Subcutaneous adipose tissue (tissue), 4 donors: ENCODE results near the gene TFB1M. TPM values are rescaled to one million over a fixed set of nuclear protein-coding genes. Genes with fewer than 3 reads are reported as not detected.

Experiments
- total RNA-seq, 4 donors: library from RNA; depleted of rRNA; stranded (reverse); fragments of >200 nt; gene quantifications; one replicate each; pipeline ENCODE4 v1.1.0, GENCODE V29; 2016
- TF ChIP-seq, protein P1 (sequence below): fragments of 450-650 bp; IDR thresholded peaks from one replicate; pipeline ENCODE4 v1.5.1; 2016; ENCODE audit warnings: low read depth, mild to moderate bottlenecking, control low read depth, antibody characterized with exemption, moderate library complexity

The TFB1M gene
- total RNA-seq, 4 donors from 2014 or later: 8.6 to 12.6 (median 10.6) TPM

DNA sequence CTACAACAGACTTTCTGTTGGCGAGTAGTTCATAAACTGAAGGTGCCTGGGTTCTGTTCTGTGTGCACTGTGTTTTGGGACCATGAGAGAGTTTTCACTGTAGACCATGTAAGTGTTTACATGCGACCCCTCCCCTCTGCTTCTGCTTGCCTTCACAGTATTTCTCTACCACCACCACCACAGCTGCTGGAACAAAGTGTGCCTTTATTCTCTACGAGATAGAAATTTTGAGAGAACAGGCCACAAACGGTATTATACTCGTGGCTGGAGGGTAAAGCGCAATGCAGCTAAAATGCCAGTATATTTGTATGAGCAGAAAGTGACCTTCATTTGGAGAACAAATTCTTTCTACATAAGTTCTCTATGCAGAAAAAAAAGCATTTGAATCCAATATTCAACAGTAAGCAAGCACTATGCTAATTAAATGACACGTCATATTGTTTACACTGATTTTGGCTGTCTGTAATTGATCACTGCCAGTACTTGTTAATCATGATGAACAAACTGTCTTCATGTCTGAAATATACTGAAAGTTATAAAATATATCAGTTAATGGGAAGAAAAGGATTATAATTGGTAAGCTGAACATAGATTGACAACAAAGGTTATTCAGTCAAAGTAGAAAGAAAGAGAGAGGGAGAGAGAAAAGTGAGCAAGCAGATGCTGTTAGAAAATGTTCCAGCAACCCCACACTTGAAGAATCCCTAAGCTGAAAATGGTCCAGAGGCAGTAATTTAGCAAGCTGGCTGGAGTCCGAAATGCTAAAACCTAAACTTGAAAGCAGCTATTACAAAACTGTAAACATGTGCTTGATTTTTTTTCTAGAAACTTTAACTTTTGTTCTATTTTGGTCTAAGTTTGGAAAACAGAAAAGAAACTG is 41.7 kb downstream of the TFB1M start:
- TF ChIP-seq, protein P1, sequence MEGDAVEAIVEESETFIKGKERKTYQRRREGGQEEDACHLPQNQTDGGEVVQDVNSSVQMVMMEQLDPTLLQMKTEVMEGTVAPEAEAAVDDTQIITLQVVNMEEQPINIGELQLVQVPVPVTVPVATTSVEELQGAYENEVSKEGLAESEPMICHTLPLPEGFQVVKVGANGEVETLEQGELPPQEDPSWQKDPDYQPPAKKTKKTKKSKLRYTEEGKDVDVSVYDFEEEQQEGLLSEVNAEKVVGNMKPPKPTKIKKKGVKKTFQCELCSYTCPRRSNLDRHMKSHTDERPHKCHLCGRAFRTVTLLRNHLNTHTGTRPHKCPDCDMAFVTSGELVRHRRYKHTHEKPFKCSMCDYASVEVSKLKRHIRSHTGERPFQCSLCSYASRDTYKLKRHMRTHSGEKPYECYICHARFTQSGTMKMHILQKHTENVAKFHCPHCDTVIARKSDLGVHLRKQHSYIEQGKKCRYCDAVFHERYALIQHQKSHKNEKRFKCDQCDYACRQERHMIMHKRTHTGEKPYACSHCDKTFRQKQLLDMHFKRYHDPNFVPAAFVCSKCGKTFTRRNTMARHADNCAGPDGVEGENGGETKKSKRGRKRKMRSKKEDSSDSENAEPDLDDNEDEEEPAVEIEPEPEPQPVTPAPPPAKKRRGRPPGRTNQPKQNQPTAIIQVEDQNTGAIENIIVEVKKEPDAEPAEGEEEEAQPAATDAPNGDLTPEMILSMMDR: no peak

DNA sequence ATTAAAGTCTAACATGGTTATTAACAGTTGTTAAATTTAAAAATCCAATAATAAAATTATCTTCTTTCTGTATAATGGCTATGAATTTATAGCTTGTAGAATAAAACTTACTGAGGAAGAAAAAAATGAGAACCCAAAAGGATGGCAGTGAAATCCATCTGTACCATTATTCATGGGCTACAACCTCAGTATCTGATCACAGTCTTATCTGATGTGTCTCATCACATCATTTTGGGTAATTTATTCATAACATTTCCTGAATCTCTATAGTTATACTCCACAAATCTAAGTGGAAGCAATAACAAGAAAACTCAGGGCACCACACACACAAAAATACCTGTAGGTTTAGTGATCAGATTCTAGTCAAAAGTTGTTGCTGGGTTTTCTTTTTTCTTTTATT is 43.1 kb downstream of the TFB1M start:
- TF ChIP-seq, protein P1: no peak

DNA sequence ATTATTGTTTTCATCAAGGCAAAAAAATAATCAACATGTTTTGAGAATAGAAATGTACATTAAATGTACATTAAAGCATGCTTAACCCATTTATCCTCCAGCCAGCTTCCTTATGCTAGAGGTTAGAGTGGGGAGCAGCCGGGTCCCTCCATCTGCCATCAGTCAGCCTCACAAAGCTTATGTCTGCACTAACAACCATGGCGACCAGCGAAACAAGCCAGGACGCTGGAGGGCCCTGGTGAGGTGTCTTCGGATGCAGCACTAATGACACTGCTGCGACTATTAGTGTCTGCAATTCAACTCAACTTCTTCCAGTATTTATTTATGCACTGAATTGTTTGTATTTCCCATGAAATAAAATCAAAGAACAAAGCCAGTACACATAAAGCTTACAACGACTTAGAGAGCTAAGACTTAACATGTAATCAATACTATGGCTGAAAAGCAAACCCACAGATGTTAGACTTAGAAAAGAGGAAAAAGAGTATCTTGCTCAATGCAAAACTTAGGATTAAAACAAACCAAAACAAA is 43.7 kb downstream of the TFB1M start:
- TF ChIP-seq, protein P1: no peak

DNA sequence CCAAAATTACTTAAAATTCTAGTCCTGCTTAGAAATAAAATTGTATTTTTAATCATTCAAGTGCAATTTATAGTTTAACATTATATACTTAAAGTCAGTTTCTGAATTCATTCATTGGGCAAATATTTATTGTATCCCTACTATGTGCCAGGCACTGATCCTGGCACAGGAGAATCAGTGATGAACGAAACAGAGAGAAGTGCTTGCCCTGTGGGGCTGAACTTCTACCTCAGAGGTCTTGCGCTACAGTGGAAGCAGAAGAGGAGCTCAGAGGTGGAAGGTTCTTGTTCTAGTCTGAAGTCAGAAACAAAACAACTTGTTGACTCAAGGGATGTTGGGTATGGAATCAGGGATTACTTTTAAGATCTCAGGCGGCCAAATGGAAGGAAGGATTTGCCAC is 44.5 kb downstream of the TFB1M start:
- TF ChIP-seq, protein P1: no peak

DNA sequence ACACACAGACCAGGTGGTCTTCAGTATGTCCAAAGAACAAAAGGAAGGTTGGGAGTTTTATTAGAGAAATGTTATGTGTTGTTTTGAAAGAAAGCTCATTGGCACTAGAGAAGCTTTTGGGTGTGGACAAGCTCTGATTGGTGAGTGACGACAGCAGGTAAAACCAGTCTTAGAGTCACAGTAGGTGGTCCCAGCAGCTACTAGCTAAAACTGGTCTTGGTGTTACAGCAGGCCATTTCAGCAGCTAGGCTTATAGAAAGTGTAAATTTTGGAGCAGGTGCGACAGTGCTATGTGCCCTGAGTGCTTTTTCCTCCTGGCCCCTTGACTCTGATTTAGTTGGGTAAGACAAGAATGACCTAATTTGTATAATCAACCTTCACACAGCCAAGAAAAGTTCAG is 46.9 kb downstream of the TFB1M start:
- TF ChIP-seq, protein P1: no peak

DNA sequence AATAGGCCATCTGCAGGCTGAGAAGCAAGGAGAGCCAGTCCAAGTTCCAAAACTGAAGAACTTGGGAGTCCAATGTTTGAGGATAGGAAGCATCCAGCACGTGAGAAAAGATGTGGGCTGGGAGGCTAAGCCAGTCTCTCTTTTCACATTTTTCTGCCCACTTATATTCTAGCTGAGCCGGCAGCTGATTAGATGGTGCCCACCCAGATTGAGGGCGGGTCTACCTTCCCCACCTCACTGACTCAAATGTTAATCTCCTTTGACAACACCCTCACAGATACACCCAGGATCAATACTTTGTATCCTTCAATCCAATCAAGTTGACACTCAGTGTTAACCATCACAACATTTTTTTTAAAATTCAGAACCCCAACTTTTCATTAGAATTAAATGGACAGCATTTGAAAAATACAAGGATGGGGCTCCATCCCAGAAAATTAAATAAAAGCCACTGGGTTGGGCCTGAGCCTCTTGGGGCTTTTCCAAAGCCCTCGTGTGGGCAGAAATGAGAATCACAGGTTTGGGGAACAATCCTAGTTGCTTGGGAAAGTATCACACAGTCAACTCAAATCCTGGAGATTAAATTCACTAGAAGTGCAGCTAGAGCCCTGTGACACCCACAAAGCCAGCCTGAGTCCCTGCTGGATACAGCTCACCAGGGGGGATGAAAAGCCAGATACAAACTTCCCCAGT is 48.3 kb downstream of the TFB1M start:
- TF ChIP-seq, protein P1: no peak

DNA sequence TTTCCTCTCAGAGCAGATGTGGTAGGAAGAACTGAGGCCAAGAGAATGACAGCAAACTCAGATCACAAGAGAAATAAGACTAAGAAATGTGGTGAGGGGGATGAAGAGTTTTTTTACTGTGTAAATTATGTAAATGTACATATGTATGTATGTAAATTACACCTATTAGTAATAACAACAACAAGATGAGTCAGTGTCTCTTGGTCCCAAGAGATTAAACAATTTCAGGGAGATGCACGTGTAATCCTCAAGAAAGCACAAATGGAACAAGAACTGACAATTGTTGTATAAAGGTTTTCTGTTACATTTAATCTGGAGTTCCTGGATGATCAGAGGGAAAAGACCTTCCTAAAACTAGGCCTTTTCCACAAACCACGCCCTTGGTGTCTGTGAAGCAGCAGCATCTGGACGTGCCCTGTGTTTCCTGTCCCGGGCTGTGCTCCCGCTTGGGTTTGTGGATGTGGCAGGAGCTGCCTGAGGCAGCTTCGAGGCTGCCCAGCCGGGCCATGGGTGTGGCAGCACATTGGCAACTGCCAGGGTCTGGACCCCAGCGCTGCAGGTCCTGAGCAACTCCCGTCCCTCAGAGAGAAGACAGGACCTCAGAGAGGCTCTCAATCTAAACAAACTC is 49.5 kb downstream of the TFB1M start:
- TF ChIP-seq, protein P1: no peak
